HG03378 (cell line): ENCODE data around the gene DMPK.

ENCODE experiments used
- ATAC-seq: cut with Tn5 transposase; IDR thresholded peaks from one replicate; pipeline ENCODE4 v1.9.1; 2021; ENCODE audit warnings: mild to moderate bottlenecking, moderate library complexity; ENCODE audit not compliant: unreplicated experiment

Gene DMPK

GRCh38 chr19:45789035-45789786 lies 6.9 kb upstream of the DMPK start:
- no peak for ATAC-seq

DNA sequence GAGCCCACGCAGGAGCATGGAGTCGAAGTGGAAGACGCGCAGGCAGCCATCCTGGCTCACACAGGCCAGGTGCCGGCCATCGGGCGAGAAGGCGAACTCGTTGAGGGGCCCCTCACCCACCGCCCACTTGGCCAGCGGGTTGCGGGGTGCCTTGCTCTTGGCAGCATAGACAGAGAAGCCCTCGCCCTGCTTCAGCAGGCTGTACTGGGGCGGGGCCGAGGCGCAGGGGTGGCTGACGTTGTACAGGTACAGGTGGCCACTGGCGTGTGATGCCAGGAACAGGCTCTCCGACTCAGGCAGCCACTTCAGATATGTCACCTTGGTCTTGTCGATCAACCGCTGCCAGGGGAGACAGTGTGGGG lies 4.2 kb upstream of the DMPK start:
- ATAC-seq = no peak

GRCh38 chr19:45785781-45786532 lies 3.7 kb upstream of the DMPK start:
- no peak for ATAC-seq

DNA sequence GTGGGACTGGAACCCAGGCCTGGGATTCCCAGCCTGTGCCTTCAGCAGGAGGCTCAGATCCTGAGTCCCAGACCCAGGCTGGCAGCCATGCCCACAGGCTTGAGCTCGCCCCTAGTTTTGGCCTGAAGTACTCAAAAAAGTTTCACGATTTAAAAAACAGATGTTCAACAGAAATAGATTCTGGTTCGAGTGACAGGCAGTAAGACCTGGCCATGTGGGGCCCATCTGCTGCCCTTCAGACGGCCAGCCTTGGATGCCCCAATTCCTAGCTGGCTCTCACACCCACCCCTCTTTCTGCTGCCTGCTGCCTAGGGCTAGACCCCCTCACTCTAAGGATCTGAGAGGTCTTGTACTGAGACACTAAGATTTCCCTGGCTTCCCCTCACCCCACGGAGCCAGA lies 2.8 kb upstream of the DMPK start:
- ATAC-seq = no peak

DNA sequence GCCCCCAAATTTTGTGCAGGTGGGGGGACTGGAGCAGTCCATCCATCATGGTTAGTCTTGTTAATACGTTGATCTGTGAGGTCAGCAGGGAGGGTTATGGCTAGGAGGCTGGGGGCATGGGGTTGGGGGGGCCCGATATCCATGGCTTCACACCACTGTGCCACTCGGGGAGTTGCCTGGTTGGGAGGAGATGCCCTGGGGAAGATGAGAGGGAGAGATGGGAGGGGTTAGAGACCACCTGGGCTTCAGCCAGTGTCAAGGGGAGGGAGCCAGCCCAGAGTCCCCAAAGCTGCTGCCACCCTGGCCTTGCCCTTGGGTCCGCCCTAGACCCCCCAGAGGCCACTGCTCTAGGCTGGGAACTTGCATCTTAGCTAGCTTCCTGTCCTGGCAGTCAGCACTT lies 1.8 kb upstream of the DMPK start:
- ATAC-seq = no peak

DNA sequence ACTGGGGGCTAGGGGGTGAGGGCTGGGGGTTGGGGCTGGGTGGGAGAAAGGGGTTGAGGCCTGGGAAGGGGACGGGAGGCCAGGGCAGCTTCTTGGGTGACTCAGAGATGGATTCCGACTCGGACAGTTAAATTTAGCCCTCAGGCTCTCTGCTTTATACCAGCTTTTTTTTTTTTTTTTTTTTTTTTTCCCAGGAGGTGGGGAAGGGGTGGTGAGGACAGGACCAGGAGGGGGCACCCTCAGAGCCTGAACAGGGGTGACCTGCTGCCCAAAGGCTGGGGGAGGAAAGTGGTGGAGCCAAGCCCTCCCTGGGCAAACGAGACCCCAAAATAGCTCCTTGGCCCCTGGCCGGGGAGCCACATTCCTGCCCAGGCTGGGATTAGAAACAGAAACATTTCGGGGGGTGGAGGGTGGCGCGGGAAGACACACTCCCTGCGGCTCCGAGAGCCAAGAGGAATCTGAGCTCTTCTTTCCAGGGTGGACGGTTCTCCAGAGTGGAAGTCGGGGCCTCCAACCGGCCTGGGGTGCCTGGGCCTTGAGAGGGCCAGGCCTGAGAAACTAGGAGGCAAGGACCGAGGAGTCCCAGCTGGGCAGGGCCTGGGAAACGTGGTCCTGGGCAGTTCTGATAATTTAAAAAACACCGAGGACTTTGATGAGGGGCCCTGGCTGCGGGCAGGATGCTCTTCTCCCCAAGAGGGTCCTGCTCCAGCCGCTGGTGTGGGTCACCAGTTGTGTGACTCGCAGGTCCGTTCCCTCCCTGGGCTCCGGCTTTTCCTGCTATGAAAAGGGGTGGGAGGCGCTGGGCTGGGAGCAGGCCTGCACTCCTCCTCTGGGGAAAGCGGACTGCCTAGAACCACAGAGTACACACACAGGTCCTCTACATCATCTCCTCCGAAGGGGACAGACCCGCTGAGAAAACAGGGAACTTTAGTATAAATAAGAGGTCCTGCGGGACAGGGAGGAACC lies 813 bp upstream of the DMPK start:
- ATAC-seq = no peak

GRCh38 chr19:45781214-45782161 lies 802 bp downstream of the DMPK start:
- ATAC-seq = no peak

DNA sequence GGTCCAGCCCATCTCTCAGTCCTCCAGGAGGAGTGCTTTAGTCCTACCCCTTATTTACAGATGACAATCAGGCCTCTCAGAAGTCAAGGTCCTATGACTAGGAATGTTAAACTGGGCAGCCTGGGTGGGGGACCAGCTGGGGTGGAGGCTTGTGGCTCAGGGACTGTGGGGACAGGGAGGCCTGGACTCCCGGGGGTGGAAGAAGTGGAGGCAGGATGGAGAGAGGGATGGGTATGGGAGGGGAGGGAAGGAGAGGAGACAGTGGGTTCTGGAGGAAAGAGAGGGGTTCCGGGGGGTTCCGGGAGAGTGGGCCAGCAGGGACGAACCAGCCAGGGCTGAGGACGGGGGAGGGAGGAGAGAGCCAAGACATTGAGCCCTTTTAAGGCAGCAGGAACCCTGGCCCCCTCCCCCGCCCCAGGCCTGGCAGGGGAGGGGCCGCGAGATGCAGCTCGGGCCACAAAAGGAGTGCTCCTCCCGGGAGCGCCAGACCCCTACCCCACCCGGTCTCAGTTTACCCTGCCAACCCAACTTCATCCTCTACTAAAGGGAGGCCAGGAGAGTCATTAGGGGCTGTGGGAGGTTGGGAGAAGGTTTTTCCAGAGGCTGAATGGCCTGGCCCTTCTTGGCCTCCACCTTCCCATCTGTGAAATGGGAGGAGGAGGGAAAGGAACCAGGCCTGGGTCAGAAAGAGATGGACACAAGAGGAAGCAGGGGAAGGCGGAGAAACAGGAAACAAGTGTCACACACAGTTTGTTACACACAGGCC lies 1.7 kb downstream of the DMPK start:
- no peak for ATAC-seq

GRCh38 chr19:45780146-45780447 lies 2.2 kb downstream of the DMPK start:
- ATAC-seq = no peak

GRCh38 chr19:45779231-45780145 lies 2.8 kb downstream of the DMPK start:
- no peak for ATAC-seq

DNA sequence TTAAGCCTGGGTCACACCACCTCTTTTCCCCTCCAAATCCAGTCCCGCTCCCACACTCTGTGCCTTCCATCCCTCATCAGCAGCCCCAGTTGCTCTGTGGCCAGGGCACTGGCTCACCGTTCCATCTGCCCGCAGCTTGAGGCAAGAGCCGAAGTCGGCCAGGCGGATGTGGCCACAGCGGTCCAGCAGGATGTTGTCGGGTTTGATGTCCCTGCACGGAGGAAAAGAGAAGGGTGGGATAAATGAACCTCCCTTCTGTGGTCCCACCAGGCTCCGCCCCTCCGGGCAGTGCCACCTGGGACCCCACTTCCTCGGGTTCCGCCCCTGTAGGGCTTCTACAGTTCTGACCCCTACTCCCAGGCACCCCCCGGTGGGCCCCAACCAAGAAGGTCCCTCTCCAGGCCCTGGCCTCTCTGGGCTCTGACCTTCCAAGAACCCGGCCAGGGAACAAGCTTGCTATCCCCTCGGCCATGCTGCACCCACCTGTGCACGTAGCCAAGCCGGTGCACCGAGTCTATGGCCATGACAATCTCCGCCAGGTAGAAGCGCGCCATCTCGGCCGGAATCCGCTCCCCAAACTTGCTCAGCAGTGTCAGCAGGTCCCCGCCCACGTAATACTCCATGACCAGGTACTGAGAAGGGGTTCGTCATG lies 4.2 kb downstream of the DMPK start:
- no peak for ATAC-seq

DNA sequence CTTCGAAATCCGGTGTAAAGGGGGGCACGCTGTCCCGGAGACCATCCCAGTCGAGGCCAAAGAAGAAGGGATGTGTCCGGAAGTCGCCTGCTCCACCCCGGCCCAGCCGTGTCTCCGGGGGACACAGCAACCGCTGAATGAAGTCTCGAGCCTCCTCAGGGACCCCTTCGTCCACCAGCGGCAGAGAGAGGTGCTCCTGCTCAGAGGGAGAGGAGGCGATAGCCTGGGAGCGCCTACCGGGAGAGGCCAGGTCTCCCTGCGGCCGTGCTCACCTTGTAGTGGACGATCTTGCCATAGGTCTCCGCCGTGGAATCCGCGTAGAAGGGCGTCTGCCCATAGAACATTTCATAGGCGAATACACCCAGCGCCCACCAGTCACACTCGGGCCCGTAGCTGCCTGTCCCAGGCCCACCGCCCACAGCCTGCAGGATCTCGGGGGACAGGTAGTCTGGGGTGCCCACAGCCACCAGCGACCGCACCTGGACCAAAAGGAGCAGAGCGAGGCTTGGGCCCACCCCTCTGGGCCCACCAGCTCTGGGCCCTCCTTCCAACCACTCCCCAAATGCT lies 4.8 kb downstream of the DMPK start:
- no peak for ATAC-seq

GRCh38 chr19:45774765-45775164 lies 7.5 kb downstream of the DMPK start:
- no peak for ATAC-seq

- ATAC-seq = no peak
These were observed 8.9 kb downstream of the DMPK start for GRCh38 chr19:45773384-45773783.

GRCh38 chr19:45772912-45773311 lies 9.4 kb downstream of the DMPK start:
- ATAC-seq = no peak

- no peak for ATAC-seq
These were observed 10.0 kb downstream of the DMPK start for GRCh38 chr19:45772130-45772840.

- no peak for ATAC-seq
These were observed 10.9 kb downstream of the DMPK start for GRCh38 chr19:45771311-45771933.
